B cell (primary cell): ENCODE data around the gene TXNDC15.

Experiments used
- CTCF ChIP-seq: fragments of 200-600 bp; IDR thresholded peaks from one replicate; pipeline ENCODE4 v1.8.0; 2022; ENCODE audit warnings: antibody characterized with exemption, mild to moderate bottlenecking
- EZH2 ChIP-seq: IDR thresholded peaks from 2 replicates; pipeline ENCODE4 v1.6.1; 2012; ENCODE audit warnings: borderline replicate concordance, low read depth, mild to moderate bottlenecking, moderate library complexity, low read length; ENCODE audit not compliant: insufficient read depth, poor library complexity, severe bottlenecking

- TF ChIP-seq CTCF: no peak
- TF ChIP-seq EZH2: no peak
These were observed 38.5 kb upstream of the TXNDC15 start for GRCh38 chr5:134835623-134836022.
